ENCODE measurements around the gene LRRC8E. TPM values are rescaled to one million over a fixed set of nuclear protein-coding genes. Genes with fewer than 3 reads are reported as not detected.

Gene LRRC8E
- total and polyA plus RNA-seq, 10 of the 15 experiments (the other 5 are each of a cell fraction or from before 2014, with no cell fraction given) = 0.04 to 0.32 (median 0.25) TPM; not detected in 7

DNA sequence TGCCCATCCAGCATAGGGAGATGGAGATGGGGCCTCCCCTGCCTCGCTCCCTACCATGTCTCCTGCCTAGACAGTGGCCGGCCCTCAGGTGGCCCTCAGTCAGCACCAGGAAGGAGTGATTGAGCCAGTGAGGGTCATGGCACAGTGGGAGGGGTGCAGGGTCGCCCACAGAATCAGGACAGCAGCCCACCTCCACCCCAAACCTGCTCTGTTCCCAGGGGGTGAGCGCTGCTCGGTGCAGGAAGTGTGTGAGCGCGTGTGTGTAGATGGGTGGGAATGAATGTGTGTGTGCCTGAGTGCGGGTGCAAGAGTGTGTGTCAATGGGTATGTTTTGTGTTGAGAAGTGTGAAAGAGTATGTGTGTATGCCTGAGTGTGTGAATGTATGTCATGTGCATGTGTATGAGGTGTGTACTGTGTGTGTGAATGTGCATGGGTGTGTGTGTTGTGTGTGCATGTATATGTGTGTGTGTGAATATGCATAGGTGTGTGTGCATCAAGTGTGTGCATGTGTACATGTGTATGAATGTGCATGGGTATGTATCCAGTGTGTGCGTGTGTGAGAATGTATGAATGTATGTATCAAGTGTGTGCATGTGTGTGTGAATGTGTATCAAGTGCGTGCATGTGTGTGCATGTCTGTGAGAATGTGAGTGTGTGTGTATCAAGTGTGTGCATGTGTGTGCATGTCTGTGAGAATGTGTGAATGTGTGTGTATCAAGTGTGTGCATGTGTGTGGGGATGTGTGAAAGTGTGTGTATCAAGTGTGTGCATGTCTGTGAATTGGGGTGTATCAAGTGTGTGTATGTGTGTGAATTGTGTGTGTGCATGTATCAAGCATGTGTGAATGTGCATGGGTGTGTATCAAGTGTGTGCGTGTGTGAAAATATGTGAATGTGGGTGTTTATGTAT, 46.3 kb upstream of the LRRC8E start:
- no peak for ATAC-seq
- 78% methylated on average over 11 of the region's 11 CpGs for WGBS (ENCODE audit: insufficient coverage, insufficient replicate concordance, low lambda C conversion rate, missing lambda C conversion rate)
- RAD21 ChIA-PET (ENCODE audit: unreplicated experiment) = no interaction called here
- Histone ChIP-seq H3K27ac (ENCODE audit: control insufficient read depth, insufficient read depth) (no peak overlapping the region), H3K9ac (ENCODE audit: control insufficient read depth, insufficient read depth, low read length) (no peak overlapping the region), H3K4me3 (no peak overlapping the region), H2AFZ (ENCODE audit: control insufficient read depth, low read depth, low read length) (no peak overlapping the region), H3K4me2 (ENCODE audit: control insufficient read depth, insufficient read depth) (no peak overlapping the region), H3K9me3 (replicated peaks; ENCODE audit: control insufficient read depth, insufficient read depth, low read length) (no peaks in the 10 kb centered on the region; the same call in 2 of the 3 replicates), H4K20me1 (ENCODE audit: control insufficient read depth, insufficient read depth) (no peaks in the 10 kb centered on the region), H3K79me2 (ENCODE audit: control insufficient read depth, insufficient read depth, low read length) (no peaks in the 10 kb centered on the region), H3K27me3 (replicated peaks in 1 of 2; ENCODE audit: control insufficient read depth in 2 of 2, insufficient read depth in 2 of 2, low read length in 1 of 2) (no peaks in the 10 kb centered on the region), H3K36me3 (ENCODE audit: control insufficient read depth in 2 of 2, insufficient read depth in 2 of 2, low read length in 1 of 2) (no peaks in the 10 kb centered on the region), H3K4me1 (ENCODE audit: control insufficient read depth, insufficient read depth, low read length) (peaks cover 3% of the 10 kb centered on the region; the same call in 1 of the 2 replicates)
- in situ Hi-C loops (cut with MboI) (no loop called here), intact Hi-C loops (cut with micrococcal nuclease; ENCODE audit: unreplicated experiment) (no loop called here)
- peak; percentile 69 for FAIRE-seq
- POLR2A ChIA-PET = no interaction called here
- BruUV-seq (replicated peaks) = no TSS peak
- TF ChIP-seq CREB1 (IDR thresholded peaks at IDR 0.05; ENCODE audit: low read depth) = no peak
- TF ChIP-seq ATF7 (IDR thresholded peaks at IDR 0.05; ENCODE audit: low read depth) = no peak
- no peak for TF ChIP-seq PML (IDR thresholded peaks at IDR 0.05; ENCODE audit: low read length)
- TF ChIP-seq, protein P1, sequence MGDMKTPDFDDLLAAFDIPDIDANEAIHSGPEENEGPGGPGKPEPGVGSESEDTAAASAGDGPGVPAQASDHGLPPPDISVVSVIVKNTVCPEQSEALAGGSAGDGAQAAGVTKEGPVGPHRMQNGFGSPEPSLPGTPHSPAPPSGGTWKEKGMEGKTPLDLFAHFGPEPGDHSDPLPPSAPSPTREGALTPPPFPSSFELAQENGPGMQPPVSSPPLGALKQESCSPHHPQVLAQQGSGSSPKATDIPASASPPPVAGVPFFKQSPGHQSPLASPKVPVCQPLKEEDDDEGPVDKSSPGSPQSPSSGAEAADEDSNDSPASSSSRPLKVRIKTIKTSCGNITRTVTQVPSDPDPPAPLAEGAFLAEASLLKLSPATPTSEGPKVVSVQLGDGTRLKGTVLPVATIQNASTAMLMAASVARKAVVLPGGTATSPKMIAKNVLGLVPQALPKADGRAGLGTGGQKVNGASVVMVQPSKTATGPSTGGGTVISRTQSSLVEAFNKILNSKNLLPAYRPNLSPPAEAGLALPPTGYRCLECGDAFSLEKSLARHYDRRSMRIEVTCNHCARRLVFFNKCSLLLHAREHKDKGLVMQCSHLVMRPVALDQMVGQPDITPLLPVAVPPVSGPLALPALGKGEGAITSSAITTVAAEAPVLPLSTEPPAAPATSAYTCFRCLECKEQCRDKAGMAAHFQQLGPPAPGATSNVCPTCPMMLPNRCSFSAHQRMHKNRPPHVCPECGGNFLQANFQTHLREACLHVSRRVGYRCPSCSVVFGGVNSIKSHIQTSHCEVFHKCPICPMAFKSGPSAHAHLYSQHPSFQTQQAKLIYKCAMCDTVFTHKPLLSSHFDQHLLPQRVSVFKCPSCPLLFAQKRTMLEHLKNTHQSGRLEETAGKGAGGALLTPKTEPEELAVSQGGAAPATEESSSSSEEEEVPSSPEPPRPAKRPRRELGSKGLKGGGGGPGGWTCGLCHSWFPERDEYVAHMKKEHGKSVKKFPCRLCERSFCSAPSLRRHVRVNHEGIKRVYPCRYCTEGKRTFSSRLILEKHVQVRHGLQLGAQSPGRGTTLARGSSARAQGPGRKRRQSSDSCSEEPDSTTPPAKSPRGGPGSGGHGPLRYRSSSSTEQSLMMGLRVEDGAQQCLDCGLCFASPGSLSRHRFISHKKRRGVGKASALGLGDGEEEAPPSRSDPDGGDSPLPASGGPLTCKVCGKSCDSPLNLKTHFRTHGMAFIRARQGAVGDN (IDR thresholded peaks at IDR 0.05) = no peak
- TF ChIP-seq BCL11A (IDR thresholded peaks at IDR 0.05; ENCODE audit: low read depth, low read length) = no peak
- no peak for TF ChIP-seq RAD51 (IDR thresholded peaks at IDR 0.05)
- no peak for TF ChIP-seq MTA2 (IDR thresholded peaks at IDR 0.05; ENCODE audit: low read depth)
- TF ChIP-seq EED (IDR thresholded peaks at IDR 0.05; ENCODE audit: low read depth) = no peak
- no peak for TF ChIP-seq RB1 (IDR thresholded peaks at IDR 0.05; ENCODE audit: borderline replicate concordance)
- no peak for TF ChIP-seq EGR1 (IDR thresholded peaks at IDR 0.05; ENCODE audit: borderline replicate concordance in 1 of 2, low read depth in 2 of 2, low read length in 2 of 2)
- TF ChIP-seq, protein P2, sequence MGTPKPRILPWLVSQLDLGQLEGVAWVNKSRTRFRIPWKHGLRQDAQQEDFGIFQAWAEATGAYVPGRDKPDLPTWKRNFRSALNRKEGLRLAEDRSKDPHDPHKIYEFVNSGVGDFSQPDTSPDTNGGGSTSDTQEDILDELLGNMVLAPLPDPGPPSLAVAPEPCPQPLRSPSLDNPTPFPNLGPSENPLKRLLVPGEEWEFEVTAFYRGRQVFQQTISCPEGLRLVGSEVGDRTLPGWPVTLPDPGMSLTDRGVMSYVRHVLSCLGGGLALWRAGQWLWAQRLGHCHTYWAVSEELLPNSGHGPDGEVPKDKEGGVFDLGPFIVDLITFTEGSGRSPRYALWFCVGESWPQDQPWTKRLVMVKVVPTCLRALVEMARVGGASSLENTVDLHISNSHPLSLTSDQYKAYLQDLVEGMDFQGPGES (IDR thresholded peaks at IDR 0.05) = no peak
- TF ChIP-seq CREM (IDR thresholded peaks at IDR 0.05; ENCODE audit: low read depth) = no peak
- no peak for TF ChIP-seq NR2C2 (IDR thresholded peaks at IDR 0.05; ENCODE audit: borderline replicate concordance, control insufficient read depth, insufficient read length, low read depth)
- no peak for TF ChIP-seq SREBF2 (IDR thresholded peaks at IDR 0.05; ENCODE audit: low read length)
- TF ChIP-seq SPI1 (IDR thresholded peaks at IDR 0.05; ENCODE audit: borderline replicate concordance, insufficient read depth, low read depth, low read length) = no peak
- CTCF ChIA-PET = no interaction called here
- SMC1A ChIA-PET (ENCODE audit: uncharacterized antibody, unreplicated experiment) = no interaction called here
- DNase-seq (ENCODE audit: low read depth, low spot score) = no peak
